WTC11 (cell line): ENCODE measurements around the gene MAPK9. TPM values are rescaled to one million over a fixed set of nuclear protein-coding genes. Genes with fewer than 3 reads are reported as not detected.
A peak's percentile ranks its signal among the peaks of the same experiment; 100 is the strongest.

ENCODE experiments used
- ATAC-seq: fragments of 200-7000 bp; cut with Tn5 transposase; 2 replicates; pipeline ENCODE4 v1.10.0; 2021; ENCODE audit warnings: mild to moderate bottlenecking, moderate library complexity
- CTCF ChIA-PET: fragments of 300-600 bp; sonication (Branson Sonifier 250); formaldehyde crosslinking; loops from one replicate; lab custom pipeline; 2021; ENCODE audit warnings: antibody characterized with exemption; lab: Charles Lee
- POLR2A ChIA-PET: fragments of 350-600 bp; sonication (Branson Sonifier 250); formaldehyde crosslinking; loops from one replicate; lab custom pipeline; 2021; ENCODE audit warnings: antibody characterized with exemption; lab: Charles Lee
- DNase-seq: peaks from one replicate; pipeline ENCODE4 v3.0.0; 2021; ENCODE audit warnings: low spot score
- H3K27ac Mint-ChIP-seq: 2 replicates; pipeline ENCODE4 v1.8.0; 2021; ENCODE audit warnings: mixed read lengths
- H3K27me3 Mint-ChIP-seq: 2 replicates; pipeline ENCODE4 v1.8.0; 2021; ENCODE audit warnings: low read depth, mild to moderate bottlenecking, moderate library complexity, mixed read lengths
- H3K36me3 Mint-ChIP-seq: 2 replicates; pipeline ENCODE4 v1.8.0; 2021; ENCODE audit warnings: mixed read lengths
- H3K4me1 Mint-ChIP-seq: 2 replicates; pipeline ENCODE4 v1.8.0; 2022; ENCODE audit warnings: mixed read lengths
- H3K4me3 Mint-ChIP-seq: 2 replicates; pipeline ENCODE4 v1.8.0; 2021; ENCODE audit warnings: mild to moderate bottlenecking, moderate library complexity, mixed read lengths
- H3K9me3 Mint-ChIP-seq: 2 replicates; pipeline ENCODE4 v1.8.0; 2021; ENCODE audit warnings: mixed read lengths
- CBFB ChIP-seq: sonication (generic); formaldehyde crosslinking; IDR thresholded peaks from 2 replicates; pipeline ENCODE4 v1.8.1; 2022; ENCODE audit warnings: mild to moderate bottlenecking, low read depth, missing genetic modification reagents
- CREM ChIP-seq: sonication (generic); formaldehyde crosslinking; IDR thresholded peaks from 2 replicates; pipeline ENCODE4 v1.8.1; 2022; ENCODE audit warnings: mild to moderate bottlenecking, missing genetic modification reagents, moderate library complexity
- EMX1 ChIP-seq: fragments of 250-450 bp; sonication (Bioruptor Pico); IDR thresholded peaks from 2 replicates; pipeline ENCODE4 v1.8.0; 2021; ENCODE audit warnings: mild to moderate bottlenecking
- FOXP1 ChIP-seq: sonication (generic); formaldehyde crosslinking; IDR thresholded peaks from 2 replicates; pipeline ENCODE4 v1.8.0; 2022; ENCODE audit warnings: missing genetic modification reagents, mild to moderate bottlenecking, moderate library complexity, borderline replicate concordance
- GTF2I ChIP-seq: fragments of 250-450 bp; sonication (Bioruptor Pico); conservative IDR thresholded peaks from 2 replicates; pipeline ENCODE4 v1.4.0; 2021; ENCODE audit warnings: mild to moderate bottlenecking
- NFYB ChIP-seq: sonication (generic); formaldehyde crosslinking; conservative IDR thresholded peaks from 2 replicates; pipeline ENCODE4 v1.8.0; 2022; ENCODE audit warnings: low read depth, missing genetic modification reagents
- RELA ChIP-seq: sonication (generic); formaldehyde crosslinking; IDR thresholded peaks from 2 replicates; pipeline ENCODE4 v1.8.1; 2022; ENCODE audit warnings: missing genetic modification reagents, mild to moderate bottlenecking, borderline replicate concordance
- RORB ChIP-seq: fragments of 250-450 bp; sonication (Bioruptor Pico); IDR thresholded peaks from 2 replicates; pipeline ENCODE4 v1.9.0; 2021; ENCODE audit warnings: mild to moderate bottlenecking
- TCF7 ChIP-seq: sonication (generic); formaldehyde crosslinking; IDR thresholded peaks from 2 replicates; pipeline ENCODE4 v1.8.0; 2022; ENCODE audit warnings: mild to moderate bottlenecking, low read depth, missing genetic modification reagents, moderate library complexity
- ZBTB21 ChIP-seq: sonication (generic); formaldehyde crosslinking; IDR thresholded peaks from 2 replicates; pipeline ENCODE4 v1.8.1; 2023; ENCODE audit warnings: mild to moderate bottlenecking, missing genetic modification reagents, borderline replicate concordance
- ZNF121 ChIP-seq: sonication (generic); formaldehyde crosslinking; IDR thresholded peaks from 2 replicates; pipeline ENCODE4 v1.8.0; 2023; ENCODE audit warnings: missing genetic modification reagents
- total RNA-seq: library from RNA; stranded (reverse); gene quantifications from 3 replicates; pipeline ENCODE4 v1.2.3, GENCODE V29; 2021
- TF ChIP-seq, protein P1 (sequence below): sonication (generic); formaldehyde crosslinking; IDR thresholded peaks from 2 replicates; pipeline ENCODE4 v1.8.0; 2022; ENCODE audit warnings: missing genetic modification reagents
- TF ChIP-seq, protein P2 (sequence below): fragments of 250-450 bp; sonication (Bioruptor Pico); IDR thresholded peaks from 2 replicates; pipeline ENCODE4 v1.8.0; 2021; ENCODE audit warnings: mild to moderate bottlenecking
- TF ChIP-seq, protein P3 (sequence below): sonication (generic); formaldehyde crosslinking; IDR thresholded peaks from 2 replicates; pipeline ENCODE4 v1.8.0; 2022; ENCODE audit warnings: mild to moderate bottlenecking, missing genetic modification reagents
- TF ChIP-seq, protein P4 (sequence below): sonication (generic); formaldehyde crosslinking; IDR thresholded peaks from 2 replicates; pipeline ENCODE4 v1.8.0; 2022; ENCODE audit warnings: mild to moderate bottlenecking, missing genetic modification reagents
- TF ChIP-seq, protein P5 (sequence below): fragments of 250-450 bp; sonication (Bioruptor Pico); IDR thresholded peaks from 2 replicates; pipeline ENCODE4 v1.9.0; 2021; ENCODE audit warnings: mild to moderate bottlenecking, borderline replicate concordance
- TF ChIP-seq, protein P6 (sequence below): fragments of 250-450 bp; sonication (Bioruptor Pico); conservative IDR thresholded peaks from 2 replicates; pipeline ENCODE4 v1.9.0; 2021; ENCODE audit warnings: mild to moderate bottlenecking
- TF ChIP-seq, protein P7 (sequence below): sonication (generic); formaldehyde crosslinking; IDR thresholded peaks from 2 replicates; pipeline ENCODE4 v1.8.0; 2022; ENCODE audit warnings: mild to moderate bottlenecking, missing genetic modification reagents

The MAPK9 gene
- total RNA-seq, 1 experiment from 2014 or later: 42.9 TPM

DNA sequence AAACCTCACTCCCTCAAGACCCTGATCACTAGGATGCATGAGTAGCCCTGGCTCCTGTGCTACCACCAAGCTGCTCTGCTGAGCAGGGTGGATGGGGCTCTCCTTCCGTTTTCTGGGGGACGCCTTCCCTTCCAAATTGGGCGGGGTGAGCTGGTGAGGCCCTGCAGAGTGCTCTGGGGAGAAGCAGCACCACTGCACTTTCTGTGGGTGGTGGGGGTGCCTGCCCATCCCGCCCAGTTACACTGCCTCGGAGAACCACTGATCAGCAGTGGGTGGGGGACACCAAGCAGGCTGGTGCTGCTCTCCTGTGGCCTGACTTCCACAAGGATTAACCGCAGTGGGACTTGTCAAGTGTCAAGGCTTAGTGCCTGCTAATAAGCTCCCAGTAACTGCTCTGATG is 42.3 kb upstream of the MAPK9 start:
- Mint-ChIP-seq H3K36me3 (peaks cover 84% of the 10 kb centered on the region), H3K9me3 (peaks cover 6% of the 10 kb centered on the region; the same call in 1 of the 2 replicates), H3K4me3 (no peak overlapping the region)
- no peak for ATAC-seq
- POLR2A ChIA-PET: no interaction called here
- TF ChIP-seq CREM (no peak), ZBTB21 (CRISPR knock-in tag) (no peak), RORB (CRISPR knock-in tag) (no peak), FOXP1 (CRISPR knock-in tag) (no peak), EMX1 (CRISPR knock-in tag) (no peak)
- TF ChIP-seq, protein P1, sequence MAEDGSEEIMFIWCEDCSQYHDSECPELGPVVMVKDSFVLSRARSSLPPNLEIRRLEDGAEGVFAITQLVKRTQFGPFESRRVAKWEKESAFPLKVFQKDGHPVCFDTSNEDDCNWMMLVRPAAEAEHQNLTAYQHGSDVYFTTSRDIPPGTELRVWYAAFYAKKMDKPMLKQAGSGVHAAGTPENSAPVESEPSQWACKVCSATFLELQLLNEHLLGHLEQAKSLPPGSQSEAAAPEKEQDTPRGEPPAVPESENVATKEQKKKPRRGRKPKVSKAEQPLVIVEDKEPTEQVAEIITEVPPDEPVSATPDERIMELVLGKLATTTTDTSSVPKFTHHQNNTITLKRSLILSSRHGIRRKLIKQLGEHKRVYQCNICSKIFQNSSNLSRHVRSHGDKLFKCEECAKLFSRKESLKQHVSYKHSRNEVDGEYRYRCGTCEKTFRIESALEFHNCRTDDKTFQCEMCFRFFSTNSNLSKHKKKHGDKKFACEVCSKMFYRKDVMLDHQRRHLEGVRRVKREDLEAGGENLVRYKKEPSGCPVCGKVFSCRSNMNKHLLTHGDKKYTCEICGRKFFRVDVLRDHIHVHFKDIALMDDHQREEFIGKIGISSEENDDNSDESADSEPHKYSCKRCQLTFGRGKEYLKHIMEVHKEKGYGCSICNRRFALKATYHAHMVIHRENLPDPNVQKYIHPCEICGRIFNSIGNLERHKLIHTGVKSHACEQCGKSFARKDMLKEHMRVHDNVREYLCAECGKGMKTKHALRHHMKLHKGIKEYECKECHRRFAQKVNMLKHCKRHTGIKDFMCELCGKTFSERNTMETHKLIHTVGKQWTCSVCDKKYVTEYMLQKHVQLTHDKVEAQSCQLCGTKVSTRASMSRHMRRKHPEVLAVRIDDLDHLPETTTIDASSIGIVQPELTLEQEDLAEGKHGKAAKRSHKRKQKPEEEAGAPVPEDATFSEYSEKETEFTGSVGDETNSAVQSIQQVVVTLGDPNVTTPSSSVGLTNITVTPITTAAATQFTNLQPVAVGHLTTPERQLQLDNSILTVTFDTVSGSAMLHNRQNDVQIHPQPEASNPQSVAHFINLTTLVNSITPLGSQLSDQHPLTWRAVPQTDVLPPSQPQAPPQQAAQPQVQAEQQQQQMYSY (CRISPR knock-in tag): no peak
- TF ChIP-seq, protein P2, sequence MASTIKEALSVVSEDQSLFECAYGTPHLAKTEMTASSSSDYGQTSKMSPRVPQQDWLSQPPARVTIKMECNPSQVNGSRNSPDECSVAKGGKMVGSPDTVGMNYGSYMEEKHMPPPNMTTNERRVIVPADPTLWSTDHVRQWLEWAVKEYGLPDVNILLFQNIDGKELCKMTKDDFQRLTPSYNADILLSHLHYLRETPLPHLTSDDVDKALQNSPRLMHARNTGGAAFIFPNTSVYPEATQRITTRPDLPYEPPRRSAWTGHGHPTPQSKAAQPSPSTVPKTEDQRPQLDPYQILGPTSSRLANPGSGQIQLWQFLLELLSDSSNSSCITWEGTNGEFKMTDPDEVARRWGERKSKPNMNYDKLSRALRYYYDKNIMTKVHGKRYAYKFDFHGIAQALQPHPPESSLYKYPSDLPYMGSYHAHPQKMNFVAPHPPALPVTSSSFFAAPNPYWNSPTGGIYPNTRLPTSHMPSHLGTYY (CRISPR knock-in tag): no peak
- TF ChIP-seq, all 79 proteins: peak for 0
- H3K27ac Mint-ChIP-seq: peak overlapping the region; percentile 92
- no peaks in the 10 kb centered on the region for H3K27me3 Mint-ChIP-seq
- CTCF ChIA-PET: no interaction called here
- peaks cover 40% of the 10 kb centered on the region for H3K4me1 Mint-ChIP-seq
- no peak for DNase-seq

DNA sequence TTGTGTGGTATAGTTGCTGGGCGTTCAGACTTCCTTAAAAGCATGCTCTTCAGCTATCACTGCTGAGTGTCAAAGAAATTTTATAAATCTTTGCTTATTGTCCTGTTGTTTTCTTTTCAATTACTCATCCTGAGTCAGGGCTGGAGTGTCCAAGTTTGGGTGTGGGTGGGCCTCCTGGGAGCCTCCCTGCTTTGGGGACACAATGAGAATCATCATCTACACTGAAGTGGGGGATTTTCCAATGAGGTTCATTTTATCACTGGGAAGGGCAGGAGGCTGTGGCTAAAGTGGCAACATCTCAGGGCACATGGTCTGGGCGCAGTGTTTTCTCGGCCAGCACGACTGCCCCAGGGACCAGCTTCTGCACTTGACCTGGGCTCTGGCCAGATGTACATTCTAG is 41.8 kb upstream of the MAPK9 start:
- CTCF ChIA-PET: interaction anchor here (1.1 kb wide), 1 partner anchor 18 kb away, joined by 3 read pairs; no protein-coding TSS in a partner anchor
- no peak for ATAC-seq

More for the DNA sequence above, 41.8 kb upstream of the MAPK9 start:
- H3K4me1 Mint-ChIP-seq: peaks cover 43% of the 10 kb centered on the region
- H3K27me3 Mint-ChIP-seq: no peaks in the 10 kb centered on the region
- no peak overlapping the region for H3K4me3 Mint-ChIP-seq
- H3K9me3 Mint-ChIP-seq: peaks cover 6% of the 10 kb centered on the region; the same call in 1 of the 2 replicates
- TF ChIP-seq, protein P3, sequence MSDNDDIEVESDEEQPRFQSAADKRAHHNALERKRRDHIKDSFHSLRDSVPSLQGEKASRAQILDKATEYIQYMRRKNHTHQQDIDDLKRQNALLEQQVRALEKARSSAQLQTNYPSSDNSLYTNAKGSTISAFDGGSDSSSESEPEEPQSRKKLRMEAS (CRISPR knock-in tag): no peak
- TF ChIP-seq RELA (no peak), NFYB (no peak), TCF7 (CRISPR knock-in tag) (no peak), ZNF121 (CRISPR knock-in tag) (no peak), GTF2I (CRISPR knock-in tag) (no peak), CBFB (no peak)
- TF ChIP-seq, protein P4, sequence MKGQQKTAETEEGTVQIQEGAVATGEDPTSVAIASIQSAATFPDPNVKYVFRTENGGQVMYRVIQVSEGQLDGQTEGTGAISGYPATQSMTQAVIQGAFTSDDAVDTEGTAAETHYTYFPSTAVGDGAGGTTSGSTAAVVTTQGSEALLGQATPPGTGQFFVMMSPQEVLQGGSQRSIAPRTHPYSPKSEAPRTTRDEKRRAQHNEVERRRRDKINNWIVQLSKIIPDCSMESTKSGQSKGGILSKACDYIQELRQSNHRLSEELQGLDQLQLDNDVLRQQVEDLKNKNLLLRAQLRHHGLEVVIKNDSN: no peak
- TF ChIP-seq, protein P5, sequence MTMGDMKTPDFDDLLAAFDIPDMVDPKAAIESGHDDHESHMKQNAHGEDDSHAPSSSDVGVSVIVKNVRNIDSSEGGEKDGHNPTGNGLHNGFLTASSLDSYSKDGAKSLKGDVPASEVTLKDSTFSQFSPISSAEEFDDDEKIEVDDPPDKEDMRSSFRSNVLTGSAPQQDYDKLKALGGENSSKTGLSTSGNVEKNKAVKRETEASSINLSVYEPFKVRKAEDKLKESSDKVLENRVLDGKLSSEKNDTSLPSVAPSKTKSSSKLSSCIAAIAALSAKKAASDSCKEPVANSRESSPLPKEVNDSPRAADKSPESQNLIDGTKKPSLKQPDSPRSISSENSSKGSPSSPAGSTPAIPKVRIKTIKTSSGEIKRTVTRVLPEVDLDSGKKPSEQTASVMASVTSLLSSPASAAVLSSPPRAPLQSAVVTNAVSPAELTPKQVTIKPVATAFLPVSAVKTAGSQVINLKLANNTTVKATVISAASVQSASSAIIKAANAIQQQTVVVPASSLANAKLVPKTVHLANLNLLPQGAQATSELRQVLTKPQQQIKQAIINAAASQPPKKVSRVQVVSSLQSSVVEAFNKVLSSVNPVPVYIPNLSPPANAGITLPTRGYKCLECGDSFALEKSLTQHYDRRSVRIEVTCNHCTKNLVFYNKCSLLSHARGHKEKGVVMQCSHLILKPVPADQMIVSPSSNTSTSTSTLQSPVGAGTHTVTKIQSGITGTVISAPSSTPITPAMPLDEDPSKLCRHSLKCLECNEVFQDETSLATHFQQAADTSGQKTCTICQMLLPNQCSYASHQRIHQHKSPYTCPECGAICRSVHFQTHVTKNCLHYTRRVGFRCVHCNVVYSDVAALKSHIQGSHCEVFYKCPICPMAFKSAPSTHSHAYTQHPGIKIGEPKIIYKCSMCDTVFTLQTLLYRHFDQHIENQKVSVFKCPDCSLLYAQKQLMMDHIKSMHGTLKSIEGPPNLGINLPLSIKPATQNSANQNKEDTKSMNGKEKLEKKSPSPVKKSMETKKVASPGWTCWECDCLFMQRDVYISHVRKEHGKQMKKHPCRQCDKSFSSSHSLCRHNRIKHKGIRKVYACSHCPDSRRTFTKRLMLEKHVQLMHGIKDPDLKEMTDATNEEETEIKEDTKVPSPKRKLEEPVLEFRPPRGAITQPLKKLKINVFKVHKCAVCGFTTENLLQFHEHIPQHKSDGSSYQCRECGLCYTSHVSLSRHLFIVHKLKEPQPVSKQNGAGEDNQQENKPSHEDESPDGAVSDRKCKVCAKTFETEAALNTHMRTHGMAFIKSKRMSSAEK (CRISPR knock-in tag): no peak
- TF ChIP-seq, protein P6, sequence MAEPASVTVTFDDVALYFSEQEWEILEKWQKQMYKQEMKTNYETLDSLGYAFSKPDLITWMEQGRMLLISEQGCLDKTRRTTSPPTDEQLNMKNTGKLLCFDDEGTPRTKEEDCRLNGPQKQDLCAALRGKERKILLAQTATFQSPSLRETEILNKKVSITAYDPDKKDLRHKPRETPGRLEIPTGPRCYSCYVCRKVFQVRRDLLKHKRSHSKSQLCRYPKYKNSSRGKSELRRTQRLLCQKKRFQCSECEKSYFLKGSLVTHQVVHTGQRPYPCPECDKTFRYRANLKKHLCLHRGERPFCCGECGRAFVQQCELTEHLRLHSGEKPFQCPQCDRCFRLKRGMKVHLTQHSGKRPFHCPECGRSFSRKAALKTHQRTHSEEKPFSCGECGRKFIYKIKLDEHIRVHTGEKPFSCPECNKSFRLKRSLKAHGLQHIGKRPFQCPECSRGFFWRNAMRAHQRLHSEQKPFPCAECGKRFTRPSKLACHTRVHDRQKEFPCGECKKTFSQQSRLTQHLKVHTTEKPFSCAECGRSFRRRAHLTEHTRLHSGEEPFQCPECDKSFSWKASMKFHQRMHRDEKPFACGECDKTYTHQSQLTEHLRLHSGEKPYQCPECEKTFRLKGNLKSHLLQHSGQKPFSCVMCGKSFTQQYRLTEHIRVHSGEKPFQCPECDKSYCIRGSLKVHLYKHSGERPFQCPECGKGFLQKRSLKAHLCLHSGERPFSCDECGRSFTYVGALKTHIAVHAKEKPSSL (CRISPR knock-in tag): no peak
- TF ChIP-seq, protein P7, sequence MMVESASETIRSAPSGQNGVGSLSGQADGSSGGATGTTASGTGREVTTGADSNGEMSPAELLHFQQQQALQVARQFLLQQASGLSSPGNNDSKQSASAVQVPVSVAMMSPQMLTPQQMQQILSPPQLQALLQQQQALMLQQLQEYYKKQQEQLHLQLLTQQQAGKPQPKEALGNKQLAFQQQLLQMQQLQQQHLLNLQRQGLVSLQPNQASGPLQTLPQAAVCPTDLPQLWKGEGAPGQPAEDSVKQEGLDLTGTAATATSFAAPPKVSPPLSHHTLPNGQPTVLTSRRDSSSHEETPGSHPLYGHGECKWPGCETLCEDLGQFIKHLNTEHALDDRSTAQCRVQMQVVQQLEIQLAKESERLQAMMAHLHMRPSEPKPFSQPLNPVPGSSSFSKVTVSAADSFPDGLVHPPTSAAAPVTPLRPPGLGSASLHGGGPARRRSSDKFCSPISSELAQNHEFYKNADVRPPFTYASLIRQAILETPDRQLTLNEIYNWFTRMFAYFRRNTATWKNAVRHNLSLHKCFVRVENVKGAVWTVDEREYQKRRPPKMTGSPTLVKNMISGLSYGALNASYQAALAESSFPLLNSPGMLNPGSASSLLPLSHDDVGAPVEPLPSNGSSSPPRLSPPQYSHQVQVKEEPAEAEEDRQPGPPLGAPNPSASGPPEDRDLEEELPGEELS (CRISPR knock-in tag): no peak
- TF ChIP-seq, all 79 proteins: peak for 0
- no peak for DNase-seq
- Mint-ChIP-seq H3K36me3 (peaks cover 88% of the 10 kb centered on the region), H3K27ac (peak overlapping the region; percentile 92)
- POLR2A ChIA-PET: no interaction called here
